WI38 (cell line): Measurements from ENCODE around the gene RWDD3.

Experiments
- H3K4me3 ChIP-seq: 2 replicates; pipeline ENCODE4 v1.5.1; 2011; ENCODE audit warnings: low read depth, mild to moderate bottlenecking, control low read depth, low read length
- CTCF ChIP-seq: IDR thresholded peaks from 2 replicates; pipeline ENCODE4 v1.5.1; 2012; ENCODE audit warnings: low read depth, mild to moderate bottlenecking, control low read depth, low read length

RWDD3 gene

GRCh38 chr1:95203908-95204437 is 30.0 kb upstream of the RWDD3 start:
- TF ChIP-seq CTCF = no peak
- no peak overlapping the region for H3K4me3 ChIP-seq

- no peak for TF ChIP-seq CTCF
Measured at GRCh38 chr1:95206514-95206913, 27.5 kb upstream of the RWDD3 start.

GRCh38 chr1:95207223-95207935 is 26.6 kb upstream of the RWDD3 start:
- TF ChIP-seq CTCF = no peak
- no peak overlapping the region for H3K4me3 ChIP-seq

More at GRCh38 chr1:95206514-95206913, 27.5 kb upstream of the RWDD3 start:
- no peak overlapping the region for H3K4me3 ChIP-seq

GRCh38 chr1:95208876-95209275 is 25.1 kb upstream of the RWDD3 start:
- no peak for TF ChIP-seq CTCF
- H3K4me3 ChIP-seq = no peak overlapping the region

GRCh38 chr1:95209291-95209690 is 24.7 kb upstream of the RWDD3 start:
- H3K4me3 ChIP-seq = no peak overlapping the region
- no peak for TF ChIP-seq CTCF

- no peak overlapping the region for H3K4me3 ChIP-seq
- TF ChIP-seq CTCF = no peak
Measured at GRCh38 chr1:95216292-95216990, 17.6 kb upstream of the RWDD3 start.

- no peak overlapping the region for H3K4me3 ChIP-seq
- TF ChIP-seq CTCF = no peak
Measured at GRCh38 chr1:95217371-95217770, 16.6 kb upstream of the RWDD3 start.
